Spleen (tissue), 11 donors: ENCODE data around the gene SKIC8. TPM values are rescaled to one million over a fixed set of nuclear protein-coding genes. Genes with fewer than 3 reads are reported as not detected.

Experiments
- DNase-seq: peaks from one replicate; pipeline ENCODE4 v3.0.0-alpha.2; 2020
- H3K27ac ChIP-seq, 8 donors: fragments of 200-600 bp; sonication (generic) in 7 of 8; 1 replicate in 4 of 8; 2 replicates in 4 of 8; pipeline versions ENCODE4 v1.5.0 to v1.8.0; 2016 to 2021; ENCODE audit warnings: inconsistent platforms in 4 of 8, mild to moderate bottlenecking in 4 of 8, moderate library complexity in 1 of 8
- H3K27me3 ChIP-seq, 7 donors: fragments of 200-600 bp; sonication (generic) in 6 of 7; replicated peaks in 1 of 7; 1 replicate in 4 of 7; 2 replicates in 3 of 7; pipeline versions ENCODE4 v1.5.0 to v1.8.0; 2016 to 2021; ENCODE audit warnings: inconsistent platforms in 3 of 7, mild to moderate bottlenecking in 1 of 7
- H3K36me3 ChIP-seq, 6 donors: fragments of 200-600 bp; sonication (generic) in 5 of 6; 1 replicate in 4 of 6; 2 replicates in 2 of 6; pipeline versions ENCODE4 v1.5.0 to v1.8.0; 2016 to 2021; ENCODE audit warnings: inconsistent platforms in 2 of 6
- H3K4me1 ChIP-seq, 6 donors: fragments of 200-600 bp; sonication (generic) in 5 of 6; 1 replicate in 3 of 6; 2 replicates in 3 of 6; pipeline versions ENCODE4 v1.5.0 to v1.8.0; 2016 to 2021; ENCODE audit warnings: inconsistent platforms in 3 of 6
- H3K4me3 ChIP-seq, 8 donors: fragments of 200-600 bp; sonication (generic) in 7 of 8; 1 replicate in 4 of 8; 2 replicates in 4 of 8; pipeline versions ENCODE4 v1.5.0 to v1.8.0; 2016 to 2021; ENCODE audit warnings: inconsistent platforms in 4 of 8, mild to moderate bottlenecking in 4 of 8, moderate library complexity in 2 of 8
- H3K9me3 ChIP-seq, 8 donors: fragments of 200-600 bp; sonication (generic) in 7 of 8; 1 replicate in 4 of 8; 2 replicates in 4 of 8; pipeline versions ENCODE4 v1.5.0 to v1.8.0; 2016 to 2021; ENCODE audit warnings: inconsistent platforms in 4 of 8
- CTCF ChIP-seq, 11 experiments: fragments of 200-600 bp in 7 of 11; fragments of 450-650 bp in 4 of 11; sonication (generic) in 4 of 11; IDR thresholded peaks in 8 of 11; conservative IDR thresholded peaks in 3 of 11; 1 replicate in 7 of 11; 2 replicates in 4 of 11; pipeline versions ENCODE4 v1.4.0 to v1.8.0; 2016 to 2021; ENCODE audit warnings: antibody characterized with exemption in 11 of 11, inconsistent platforms in 4 of 11, mild to moderate bottlenecking in 1 of 11
- POLR2A ChIP-seq, 3 donors: fragments of 450-650 bp; IDR thresholded peaks; one replicate each; pipeline ENCODE4 v1.5.1; 2017; ENCODE audit warnings: antibody characterized with exemption in 3 of 3, mild to moderate bottlenecking in 1 of 3
- POLR2AphosphoS5 ChIP-seq, 3 donors: sonication (generic); formaldehyde crosslinking; IDR thresholded peaks; one replicate each; pipeline ENCODE4 v1.5.1; 2017; ENCODE audit warnings: antibody characterized with exemption in 3 of 3
- WGBS, 5 donors: extraction: QIAGEN DNeasy Blood & Tissue Kit in 3 of 5; methylation state at CpG; one replicate each; pipeline versions ENCODE4 v1.1.5 to v1.1.7; 2013 to 2018; 5-methylcytosine and 5-hydroxymethylcytosine counted together
- intact Hi-C: fragments of 100-400 bp; cut with DNase I; formaldehyde crosslinking; loops from one replicate; pipeline ENCODE4 v1.15.0; 2023; ENCODE audit warnings: low total_unique reads
- polyA plus RNA-seq, 3 donors: library from polyadenylated mRNA; stranded (reverse); fragments of 200-250 nt; gene quantifications; one replicate each; pipeline ENCODE4 v1.2.1, GENCODE V29; 2013
- total RNA-seq, 7 donors: library from RNA; depleted of rRNA in 3 of 7; stranded (reverse); fragments of >200 nt in 3 of 7; fragmentation: NEBNext Ultra II Directional in 4 of 7; extraction: Animal tissue kit (Norgen Biotek cat#: 25700) in 4 of 7; gene quantifications; one replicate each; pipeline versions ENCODE4 v1.1.0 to v1.2.1, GENCODE V29; 2016 to 2021
- donor health status: healthy with polysubstance abuse.
- donor health status: DM: no; HTN: no; CAD: no; lungs with moderate emphysema.
- donor health status: DM: no; HTN: no; CAD: no.
- donor health status: Bipolar disorder and iron deficiency.
- donor health status: healthy.
- donor health status: DM: no; HTN: no; CAD: no.
- donor health status: DM: yes; HTN: yes; CAD: no.

Gene SKIC8
- total and polyA plus RNA-seq, 10 donors = 33.3 to 60.6 (median 41.7) TPM

GRCh38 chr15:78244101-78244500 lies 55.3 kb downstream of the SKIC8 start:
- TF ChIP-seq CTCF (IDR thresholded peaks at IDR 0.05 in 8 of 11, conservative IDR thresholded peaks at IDR 0.05 in 3 of 11) (no peak), POLR2A (IDR thresholded peaks at IDR 0.05) (no peak), POLR2AphosphoS5 (IDR thresholded peaks at IDR 0.05) (no peak)
- H3K9me3 ChIP-seq = no peaks in the 10 kb centered on the region
- peaks cover 0 to 13% (median 0%) of the 10 kb centered on the region in 7 donors for H3K27me3 ChIP-seq
- WGBS, 5 donors = 83 to 88% (median 85%) methylated on average over 6 of the region's 6 CpGs
- H3K36me3 ChIP-seq = no peaks in the 10 kb centered on the region
- H3K4me1 ChIP-seq = peaks cover 0 to 15% (median 2%) of the 10 kb centered on the region in 6 donors
- DNase-seq = no peak
- no peak overlapping the region for H3K27ac ChIP-seq
- intact Hi-C loops = loop anchor here (5.0 kb wide), 1 partner anchor 282 kb away; no protein-coding TSS in a partner anchor
- no peak overlapping the region for H3K4me3 ChIP-seq

GRCh38 chr15:78243491-78243941 lies 55.9 kb downstream of the SKIC8 start:
- Histone ChIP-seq H3K4me1 (peaks cover 0 to 15% (median 2%) of the 10 kb centered on the region in 6 donors), H3K27me3 (peaks cover 0 to 13% (median 0%) of the 10 kb centered on the region in 7 donors), H3K9me3 (no peaks in the 10 kb centered on the region), H3K36me3 (no peaks in the 10 kb centered on the region), H3K4me3 (no peak overlapping the region), H3K27ac (no peak overlapping the region)
- 45 to 73% (median 62%) methylated on average over 3 to 6 of the region's 6 CpGs for WGBS, 5 donors
- DNase-seq = no peak
- intact Hi-C loops = loop anchor here (5.0 kb wide), 1 partner anchor 281 kb away; no protein-coding TSS in a partner anchor
- TF ChIP-seq POLR2AphosphoS5 (IDR thresholded peaks at IDR 0.05) (peak in 1 of 3 donors; percentile 8), POLR2A (IDR thresholded peaks at IDR 0.05) (no peak), CTCF (IDR thresholded peaks at IDR 0.05 in 8 of 11, conservative IDR thresholded peaks at IDR 0.05 in 3 of 11) (no peak)

GRCh38 chr15:78243058-78243457 lies 56.4 kb downstream of the SKIC8 start:
- Histone ChIP-seq H3K4me3 (no peak overlapping the region), H3K36me3 (no peaks in the 10 kb centered on the region), H3K27ac (no peak overlapping the region), H3K27me3 (peaks cover 0 to 13% (median 0%) of the 10 kb centered on the region in 7 donors), H3K4me1 (peaks cover 0 to 15% (median 2%) of the 10 kb centered on the region in 6 donors), H3K9me3 (no peaks in the 10 kb centered on the region)
- intact Hi-C loops = loop anchor here (5.0 kb wide), 1 partner anchor 281 kb away; no protein-coding TSS in a partner anchor
- WGBS, 5 donors = 75 to 96% (median 91%) methylated on average over 5 to 6 of the region's 6 CpGs
- TF ChIP-seq CTCF (IDR thresholded peaks at IDR 0.05 in 8 of 11, conservative IDR thresholded peaks at IDR 0.05 in 3 of 11) = no peak
- TF ChIP-seq POLR2AphosphoS5 (IDR thresholded peaks at IDR 0.05) = no peak
- TF ChIP-seq POLR2A (IDR thresholded peaks at IDR 0.05) = no peak
- DNase-seq = no peak

GRCh38 chr15:78242128-78242527 lies 57.3 kb downstream of the SKIC8 start:
- Histone ChIP-seq H3K9me3 (no peaks in the 10 kb centered on the region), H3K27ac (no peak overlapping the region), H3K27me3 (peaks cover 0 to 13% (median 0%) of the 10 kb centered on the region in 7 donors), H3K36me3 (no peaks in the 10 kb centered on the region), H3K4me1 (peaks cover 0 to 15% (median 2%) of the 10 kb centered on the region in 6 donors), H3K4me3 (no peak overlapping the region)
- intact Hi-C loops = loop anchor here (5.0 kb wide), 1 partner anchor 280 kb away; no protein-coding TSS in a partner anchor
- WGBS, 5 donors = 64 to 77% (median 71%) methylated on average over 5 of the region's 5 CpGs
- TF ChIP-seq CTCF (IDR thresholded peaks at IDR 0.05 in 8 of 11, conservative IDR thresholded peaks at IDR 0.05 in 3 of 11) = peak in 3 of 11 experiments; percentile 11 to 32 (median 23)
- no peak for TF ChIP-seq POLR2AphosphoS5 (IDR thresholded peaks at IDR 0.05)
- DNase-seq = no peak
